CD14-positive monocyte (primary cell): ENCODE measurements around the gene GAS7. TPM values are rescaled to one million over a fixed set of nuclear protein-coding genes. Genes with fewer than 3 reads are reported as not detected.

Experiments used
- DNase-seq, 3 donors: peaks; one replicate each; pipeline ENCODE4 v3.0.0-alpha.2; 2011 to 2022
- H2AFZ ChIP-seq: 2 replicates; pipeline ENCODE4 v1.6.0; 2012; ENCODE audit warnings: mild to moderate bottlenecking, low read depth, low read length, inconsistent platforms; ENCODE audit not compliant: insufficient read depth, poor library complexity, severe bottlenecking
- H3K27ac ChIP-seq, 2 donors: 1 replicate in 1 of 2; 2 replicates in 1 of 2; pipeline ENCODE4 v1.5.1; 2012 to 2013; ENCODE audit warnings: low read length in 2 of 2, control low read depth in 1 of 2, inconsistent platforms in 1 of 2, low read depth in 1 of 2, mild to moderate bottlenecking in 1 of 2
- H3K27me3 ChIP-seq, 2 donors: one replicate each; pipeline versions ENCODE4 v1.6.0 to v1.6.1; 2011 to 2013; ENCODE audit warnings: low read length in 2 of 2; ENCODE audit not compliant: control insufficient read depth in 2 of 2, insufficient read depth in 2 of 2
- H3K36me3 ChIP-seq, 2 donors: replicated peaks in 1 of 2; 1 replicate in 1 of 2; 2 replicates in 1 of 2; pipeline versions ENCODE4 v1.5.1 to v1.6.1; 2012 to 2013; ENCODE audit warnings: low read length in 2 of 2, control low read depth in 1 of 2, inconsistent platforms in 1 of 2, mild to moderate bottlenecking in 1 of 2; ENCODE audit not compliant: insufficient read depth in 2 of 2, control insufficient read depth in 1 of 2
- H3K4me1 ChIP-seq, 2 donors: 1 replicate in 1 of 2; 2 replicates in 1 of 2; pipeline versions ENCODE4 v1.5.1 to v1.6.1; 2012 to 2013; ENCODE audit warnings: low read length in 2 of 2, control low read depth in 1 of 2, inconsistent platforms in 1 of 2, mild to moderate bottlenecking in 1 of 2, moderate library complexity in 1 of 2; ENCODE audit not compliant: insufficient read depth in 2 of 2, control insufficient read depth in 1 of 2
- H3K4me2 ChIP-seq: replicated peaks from 2 replicates; pipeline ENCODE3; 2012; ENCODE audit warnings: low read length, moderate library complexity, mild to moderate bottlenecking; ENCODE audit not compliant: poor library complexity, severe bottlenecking; ENCODE audit errors: extremely low read depth
- H3K4me3 ChIP-seq, 3 experiments: fragments of 200-600 bp in 1 of 3; sonication (generic) in 1 of 3; replicated peaks in 1 of 3; 1 replicate in 2 of 3; 2 replicates in 1 of 3; pipeline ENCODE4 v1.5.1; 2011 to 2013; ENCODE audit warnings: low read length in 3 of 3, mild to moderate bottlenecking in 3 of 3, control low read depth in 2 of 3, low read depth in 2 of 3, inconsistent platforms in 1 of 3, moderate library complexity in 1 of 3
- H3K79me2 ChIP-seq: 2 replicates; pipeline ENCODE4 v1.6.0; 2012; ENCODE audit warnings: mild to moderate bottlenecking, control low read depth, inconsistent platforms, low read length, moderate library complexity; ENCODE audit not compliant: insufficient read depth
- H3K9ac ChIP-seq: 2 replicates; pipeline ENCODE4 v1.6.0; 2017; ENCODE audit warnings: low read length, mild to moderate bottlenecking; ENCODE audit not compliant: insufficient read depth, poor library complexity, severe bottlenecking
- H3K9me3 ChIP-seq, 2 donors: replicated peaks in 1 of 2; 1 replicate in 1 of 2; 2 replicates in 1 of 2; pipeline versions ENCODE4 v1.5.1 to v1.6.1; 2012 to 2013; ENCODE audit warnings: low read length in 2 of 2, control low read depth in 1 of 2; ENCODE audit not compliant: control insufficient read depth in 1 of 2, insufficient read depth in 1 of 2
- H4K20me1 ChIP-seq: 2 replicates; pipeline ENCODE4 v1.6.0; 2012; ENCODE audit warnings: mild to moderate bottlenecking, low read length, control low read depth, moderate library complexity; ENCODE audit not compliant: insufficient read depth
- H3K27ac Mint-ChIP-seq, 7 donors: one replicate each; pipeline ENCODE4 v1.8.0; 2020; ENCODE audit warnings: mild to moderate bottlenecking in 7 of 7, mixed read lengths in 7 of 7, moderate library complexity in 6 of 7, inconsistent platforms in 2 of 7
- H3K27me3 Mint-ChIP-seq, 3 donors: one replicate each; pipeline ENCODE4 v1.8.0; 2021 to 2022; ENCODE audit warnings: low read depth in 3 of 3, mild to moderate bottlenecking in 3 of 3, mixed read lengths in 3 of 3, moderate library complexity in 3 of 3, inconsistent platforms in 1 of 3
- H3K36me3 Mint-ChIP-seq, 2 donors: one replicate each; pipeline ENCODE4 v1.8.0; 2020; ENCODE audit warnings: mixed read lengths in 2 of 2, inconsistent platforms in 1 of 2, mild to moderate bottlenecking in 1 of 2
- H3K4me1 Mint-ChIP-seq: one replicate; pipeline ENCODE4 v1.8.0; 2020; ENCODE audit warnings: mild to moderate bottlenecking, mixed read lengths
- H3K4me3 Mint-ChIP-seq, 2 donors: one replicate each; pipeline ENCODE4 v1.8.0; 2020; ENCODE audit warnings: mild to moderate bottlenecking in 2 of 2, mixed read lengths in 2 of 2, moderate library complexity in 1 of 2
- H3K9me3 Mint-ChIP-seq, 7 donors: one replicate each; pipeline ENCODE4 v1.8.0; 2020 to 2022; ENCODE audit warnings: mixed read lengths in 7 of 7, mild to moderate bottlenecking in 6 of 7, moderate library complexity in 6 of 7, inconsistent platforms in 2 of 7
- CTCF ChIP-seq: fragments of 200-600 bp; IDR thresholded peaks from one replicate; pipeline ENCODE4 v1.8.0; 2022; ENCODE audit warnings: antibody characterized with exemption, mild to moderate bottlenecking
- WGBS: methylation state at CpG from one replicate; pipeline ENCODE4 v1.1.5; 2013; ENCODE audit warnings: missing lambda C conversion rate; ENCODE audit not compliant: insufficient coverage; 5-methylcytosine and 5-hydroxymethylcytosine counted together
- intact Hi-C, 2 donors: fragments of 100-400 bp; cut with micrococcal nuclease; formaldehyde crosslinking; loops; one replicate each; pipeline versions ENCODE4 v1.15.0 to v1.15.1; 2023
- polyA plus RNA-seq, 3 donors: library from polyadenylated mRNA; depleted of rRNA in 1 of 3; unstranded in 2 of 3; stranded (reverse) in 1 of 3; fragments of 300-500 nt in 2 of 3; fragments of >200 nt in 1 of 3; fragmentation: Illumina TruSeq in 2 of 3; gene quantifications; 1 replicate in 2 of 3; 2 replicates in 1 of 3; pipeline ENCODE4 v1.2.3, GENCODE V29; 2012 to 2021

GAS7 gene
- polyA plus RNA-seq, 3 donors = 53.1 to 91.9 (median 66.6) TPM

DNA sequence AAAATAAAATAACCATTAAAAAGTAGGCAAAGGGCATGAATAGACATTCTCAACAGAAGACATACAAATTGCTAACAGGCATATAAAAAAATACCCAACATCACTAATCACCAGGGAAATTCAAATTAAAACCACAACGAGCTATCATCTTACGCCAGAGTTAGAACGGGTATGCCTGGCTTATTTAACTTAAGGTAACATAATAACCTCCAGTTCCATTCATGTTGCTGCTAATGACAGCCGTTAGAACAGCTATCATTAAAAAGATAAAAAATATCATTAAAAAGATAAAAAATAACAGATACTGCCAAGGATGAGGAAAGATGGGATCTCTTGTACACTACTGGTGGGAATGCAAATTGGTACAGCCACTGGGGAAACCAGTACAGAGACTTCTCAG lies 89.3 kb downstream of the GAS7 start:
- H3K9me3 ChIP-seq = no peaks in the 10 kb centered on the region
- no peaks in the 10 kb centered on the region for H3K36me3 ChIP-seq
- intact Hi-C loops = no loop called here
- no peaks in the 10 kb centered on the region for H3K27me3 ChIP-seq
- Mint-ChIP-seq H3K27ac (no peak overlapping the region), H3K27me3 (peaks cover 1 to 9% (median 2%) of the 10 kb centered on the region in 3 donors), H3K9me3 (no peaks in the 10 kb centered on the region), H3K4me3 (no peak overlapping the region), H3K36me3 (peaks cover 9 to 27% of the 10 kb centered on the region in 2 donors), H3K4me1 (peaks cover 60% of the 10 kb centered on the region)
- no peak overlapping the region for H3K4me3 ChIP-seq
- H3K4me1 ChIP-seq = peaks cover 31 to 55% of the 10 kb centered on the region in 2 donors
- H3K4me2 ChIP-seq = no peak overlapping the region
- no peak for TF ChIP-seq CTCF
- peaks cover 54% of the 10 kb centered on the region for H3K79me2 ChIP-seq
- no peak overlapping the region for H3K27ac ChIP-seq
- H3K9ac ChIP-seq = no peak overlapping the region
- DNase-seq = no peak
- no CpG with 5 or more reads among the region's 4 CpGs for WGBS
- H2AFZ ChIP-seq = no peak overlapping the region
- peaks cover 18% of the 10 kb centered on the region for H4K20me1 ChIP-seq

GRCh38 chr17:10107316-10108165 lies 90.9 kb downstream of the GAS7 start:
- peak overlapping the region in 1 of 3 experiments; percentile 37 for H3K4me3 ChIP-seq
- H3K4me1 ChIP-seq = peaks cover 16 to 39% of the 10 kb centered on the region in 2 donors
- Mint-ChIP-seq H3K4me1 (peaks cover 46% of the 10 kb centered on the region), H3K36me3 (peaks cover 9 to 25% of the 10 kb centered on the region in 2 donors), H3K4me3 (peak overlapping the region in 1 of 2 donors; percentile 67), H3K9me3 (no peaks in the 10 kb centered on the region), H3K27ac (peak overlapping the region; percentile 72 to 94 (median 91)), H3K27me3 (peaks cover 1 to 9% (median 2%) of the 10 kb centered on the region in 3 donors)
- peaks cover 44% of the 10 kb centered on the region for H3K79me2 ChIP-seq
- peak; percentile 42 to 73 (median 48) for DNase-seq
- no peak for TF ChIP-seq CTCF
- H2AFZ ChIP-seq = peak overlapping the region; percentile 35
- peak overlapping the region; percentile 64 for H3K4me2 ChIP-seq
- peaks cover 19% of the 10 kb centered on the region for H4K20me1 ChIP-seq
- WGBS = 29% methylated on average over 4 of the region's 11 CpGs
- no peaks in the 10 kb centered on the region for H3K36me3 ChIP-seq
- H3K9me3 ChIP-seq = no peaks in the 10 kb centered on the region
- intact Hi-C loops = no loop called here
- peak overlapping the region; percentile 1 to 73 for H3K27ac ChIP-seq
- no peaks in the 10 kb centered on the region for H3K27me3 ChIP-seq
- no peak overlapping the region for H3K9ac ChIP-seq
